ELR (cell line): ENCODE results near the gene CCDC57.
A peak's percentile ranks its signal among the peaks of the same experiment; 100 is the strongest.
"Not testable (repeated sequence)": the region's sequence is repeated elsewhere in the genome, so short reads cannot be mapped to it uniquely, and the experiment has no call there.

Experiments used
- DNase-seq: peaks from one replicate; pipeline ENCODE4 v3.0.0-alpha.2; 2015; ENCODE audit warnings: low read depth

Gene CCDC57

DNA sequence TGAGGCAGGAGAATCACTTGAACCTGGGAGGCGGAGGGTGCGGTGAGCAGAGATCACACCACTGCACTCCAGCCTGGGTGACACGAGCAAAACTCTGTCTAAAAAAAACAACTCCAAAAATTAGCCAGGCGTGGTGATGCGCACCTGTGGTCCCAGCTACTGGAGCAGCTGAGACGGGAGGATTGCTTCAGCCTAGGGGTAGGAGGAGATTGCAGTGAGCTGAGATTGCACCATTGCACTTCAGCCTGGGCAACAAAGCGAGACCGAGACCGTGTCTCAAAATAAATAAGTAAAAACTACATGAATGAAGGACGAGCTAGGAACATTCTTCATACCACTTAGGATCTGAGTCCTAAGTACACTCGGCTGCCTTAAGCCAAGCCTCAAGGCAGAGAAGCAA, 35.4 kb downstream of the CCDC57 start:
- no peak for DNase-seq

DNA sequence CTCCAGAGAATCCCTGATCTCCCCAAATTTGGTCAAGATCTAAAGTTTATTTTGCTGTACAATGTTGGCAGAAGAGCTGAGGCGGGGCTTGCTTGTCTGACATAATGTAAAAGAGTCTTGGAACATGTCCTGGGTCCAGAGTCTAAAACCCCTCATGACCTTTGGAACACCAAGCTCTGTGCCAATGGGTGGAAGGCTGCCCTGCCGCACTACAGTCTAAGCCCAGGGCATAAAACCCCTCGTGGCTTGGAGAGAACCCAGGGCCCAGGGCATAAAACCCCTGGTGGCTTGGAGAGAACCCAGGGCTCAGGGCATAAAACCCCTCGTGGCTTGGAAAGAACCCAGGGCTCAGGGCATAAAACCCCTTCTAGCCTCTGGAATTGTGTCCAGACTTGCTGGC, 36.7 kb downstream of the CCDC57 start:
- no peak for DNase-seq

DNA sequence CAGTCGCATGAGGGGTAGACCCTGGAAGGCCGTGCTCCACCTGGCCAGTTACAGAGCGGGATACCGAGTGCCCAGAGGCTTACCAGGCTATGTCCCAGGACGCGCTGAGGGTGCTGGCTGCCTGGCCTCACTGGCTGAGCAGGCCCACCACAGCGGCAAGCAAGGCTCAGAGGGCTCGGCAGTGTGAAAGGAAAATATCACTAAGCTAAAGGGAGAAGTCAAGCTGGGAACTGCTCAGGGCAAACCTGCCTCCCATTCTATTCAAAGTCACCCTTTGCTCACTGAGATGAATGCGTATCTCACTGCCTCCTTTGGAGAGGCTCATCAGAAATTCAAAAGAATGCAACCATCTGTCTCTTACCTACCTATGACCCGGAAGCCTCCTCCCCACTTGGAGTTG, 37.4 kb downstream of the CCDC57 start:
- no peak for DNase-seq

DNA sequence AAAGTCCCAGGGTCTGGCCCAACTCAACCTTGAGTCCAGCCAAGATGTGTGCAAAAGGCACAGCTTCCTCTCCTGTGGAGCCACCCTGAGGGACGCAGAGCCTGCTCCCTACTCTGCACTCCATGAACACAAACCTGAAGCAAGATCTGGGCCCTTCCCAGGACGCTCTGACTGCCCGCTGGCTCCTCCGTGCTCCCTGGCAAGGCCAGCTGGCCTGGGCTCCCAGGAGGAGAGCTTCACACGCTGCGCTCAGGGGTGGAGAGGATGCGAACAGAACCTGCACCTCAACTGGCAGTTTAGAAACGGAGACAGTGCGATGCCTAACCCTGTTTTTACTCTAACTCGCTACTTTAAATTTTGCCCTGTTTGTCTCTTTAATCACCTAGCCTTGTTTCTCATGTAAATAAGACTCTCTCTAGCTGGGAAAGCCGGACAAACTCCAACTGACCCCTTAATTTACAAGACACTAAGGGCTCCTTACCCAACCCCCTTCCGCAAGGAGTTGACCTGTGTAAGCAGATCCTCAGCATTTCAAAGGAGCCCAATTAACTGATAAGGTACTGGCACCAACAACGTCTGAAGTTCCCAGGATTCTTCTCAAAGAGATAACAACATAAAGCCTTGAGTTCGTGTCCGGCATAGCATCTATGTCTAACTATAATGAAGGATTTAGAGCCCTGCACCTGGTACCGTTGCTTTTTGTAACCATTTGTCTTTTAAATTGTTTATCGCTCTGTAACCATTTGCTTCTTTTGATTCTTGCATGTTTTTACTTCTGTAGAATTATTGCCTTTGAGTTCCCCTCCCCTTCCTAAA, 38.4 kb downstream of the CCDC57 start:
- DNase-seq, result not testable (repeated sequence)

DNA sequence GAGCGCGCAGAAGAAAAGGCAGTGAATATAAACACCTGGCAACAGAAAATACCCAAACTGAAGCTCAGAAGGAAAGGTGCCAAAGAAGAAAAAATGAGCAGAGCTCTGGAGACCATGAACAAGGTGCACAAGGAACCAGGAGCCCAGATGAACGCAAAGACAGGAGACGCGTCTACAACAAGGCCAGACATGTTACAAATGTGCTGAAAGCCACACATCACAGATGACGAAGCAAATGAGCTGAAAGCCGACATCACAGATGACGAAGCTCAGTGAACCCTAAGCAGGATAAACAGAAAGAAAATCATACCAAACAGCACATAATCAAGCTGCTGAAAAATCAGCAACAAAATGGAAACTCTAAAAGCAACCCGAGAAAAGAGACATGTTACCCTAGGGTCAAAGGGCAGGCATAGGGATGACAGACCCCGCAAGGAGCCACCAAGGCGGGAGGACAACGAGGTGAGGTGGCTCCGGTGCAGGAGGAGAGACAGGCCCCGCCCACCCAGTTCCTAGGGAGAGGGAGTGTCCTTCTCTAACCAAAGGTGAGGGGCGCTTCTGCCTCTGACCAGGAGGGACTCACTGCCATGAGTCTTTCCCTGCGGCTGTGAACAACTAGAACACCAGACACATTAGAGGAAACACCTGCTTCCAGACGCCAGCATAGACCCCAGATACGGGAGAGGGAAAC, 39.1 kb downstream of the CCDC57 start:
- DNase-seq, result no peak

DNA sequence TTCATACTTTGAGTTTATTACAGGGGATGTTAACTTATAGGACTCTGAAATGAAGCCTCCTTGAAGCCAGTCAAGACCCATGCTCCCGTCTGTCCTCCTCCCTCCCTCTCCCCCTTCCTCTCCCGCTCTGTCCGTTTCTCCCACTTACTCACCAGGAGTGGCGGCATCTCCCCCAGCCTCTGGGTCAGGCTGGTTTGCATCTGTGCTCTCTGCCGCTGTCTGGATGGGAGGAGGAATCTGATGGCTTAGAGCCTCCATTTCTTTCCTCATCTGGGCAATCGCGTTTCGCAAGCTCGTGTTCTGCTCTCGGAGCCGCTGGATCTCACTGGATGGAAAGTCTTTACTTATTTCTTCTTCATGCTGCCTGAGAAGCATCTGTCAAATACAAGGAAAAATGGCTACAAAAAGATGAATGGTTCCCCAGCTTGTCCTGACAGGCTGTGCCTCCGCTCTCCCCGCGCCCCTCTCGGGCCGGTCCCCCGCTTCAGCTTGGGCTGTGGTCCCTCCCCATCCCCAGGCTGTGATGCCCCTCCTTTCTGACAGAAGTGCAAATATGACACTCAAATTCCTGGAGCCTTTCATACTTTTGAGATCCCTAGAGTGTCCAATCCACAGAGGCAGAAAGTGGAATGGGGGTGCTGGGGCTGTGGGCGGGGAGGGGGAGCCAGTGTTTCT, 40.0 kb downstream of the CCDC57 start:
- no peak for DNase-seq

DNA sequence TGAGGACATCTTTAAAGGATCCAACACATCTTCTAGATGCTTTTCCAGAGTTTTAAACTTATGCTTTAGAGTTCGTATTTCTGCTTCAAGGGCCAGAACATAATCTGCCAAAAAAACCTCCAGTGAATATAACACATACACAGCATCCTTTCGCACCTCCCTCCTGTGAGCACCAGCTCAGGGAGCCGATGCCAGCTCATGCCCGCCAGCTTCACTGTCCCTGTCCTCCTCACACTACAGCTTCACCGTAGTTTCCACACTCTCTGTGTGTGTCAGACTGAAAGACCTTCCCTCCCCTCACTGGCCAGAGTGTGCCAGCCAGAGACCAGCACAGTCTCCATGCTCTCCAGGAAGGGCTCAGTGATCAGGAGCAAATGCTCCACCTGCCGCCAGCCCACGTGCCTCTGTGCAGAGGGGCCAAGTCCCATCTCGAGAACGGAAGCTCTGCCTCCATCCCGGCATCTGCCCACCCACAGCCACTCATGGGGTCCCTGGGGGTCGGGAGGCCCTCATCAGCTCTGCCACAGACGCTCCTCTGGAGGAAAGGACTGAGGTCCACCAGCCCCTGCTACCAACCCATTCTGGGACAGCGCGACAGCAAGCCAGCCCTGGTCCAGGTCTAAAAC, 40.8 kb downstream of the CCDC57 start:
- no peak for DNase-seq

DNA sequence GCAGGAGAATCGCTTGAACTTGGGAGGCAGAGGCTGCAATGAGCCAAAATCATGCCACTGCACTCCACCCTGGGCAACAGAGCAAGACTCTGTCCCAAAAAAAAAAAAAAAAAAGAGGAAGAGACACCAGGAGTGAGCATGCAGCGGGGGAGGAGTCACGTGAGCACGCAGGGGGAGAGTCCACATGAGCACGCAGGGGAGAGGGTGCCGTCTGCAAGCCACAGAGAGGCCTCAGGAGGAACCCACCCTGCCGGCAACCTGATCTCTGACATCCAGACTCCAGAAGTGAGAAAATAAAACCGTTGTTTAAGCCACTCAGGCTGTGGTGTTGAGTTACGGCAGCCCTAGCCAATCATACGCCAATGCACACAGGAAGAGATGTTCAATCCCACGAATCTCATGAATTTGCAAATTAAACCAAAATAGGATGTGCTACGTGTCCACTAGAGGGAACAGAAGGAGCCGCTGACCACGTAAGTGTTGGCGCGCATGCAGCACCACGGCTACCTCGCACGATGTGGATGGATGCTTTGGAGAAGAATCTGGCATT, 42.2 kb downstream of the CCDC57 start:
- no peak for DNase-seq

DNA sequence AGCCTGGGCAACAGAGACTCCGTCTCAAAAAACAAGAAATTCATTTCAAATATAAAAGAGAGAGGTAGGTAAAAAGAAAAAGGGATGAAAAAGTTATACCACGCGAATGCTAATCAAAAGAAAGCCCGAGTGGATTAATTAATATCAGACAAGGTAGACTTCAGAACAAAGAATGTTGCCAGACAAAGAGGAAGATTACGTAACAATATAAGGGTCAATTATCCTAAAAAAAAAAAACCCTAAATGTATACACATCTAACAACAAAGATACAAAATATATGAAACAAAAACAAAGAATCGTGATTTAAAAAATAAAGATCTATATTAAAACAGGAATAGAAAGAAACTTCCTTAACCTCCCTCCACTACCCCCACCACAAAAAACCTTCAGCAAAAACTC, 44.1 kb downstream of the CCDC57 start:
- DNase-seq, result no peak

DNA sequence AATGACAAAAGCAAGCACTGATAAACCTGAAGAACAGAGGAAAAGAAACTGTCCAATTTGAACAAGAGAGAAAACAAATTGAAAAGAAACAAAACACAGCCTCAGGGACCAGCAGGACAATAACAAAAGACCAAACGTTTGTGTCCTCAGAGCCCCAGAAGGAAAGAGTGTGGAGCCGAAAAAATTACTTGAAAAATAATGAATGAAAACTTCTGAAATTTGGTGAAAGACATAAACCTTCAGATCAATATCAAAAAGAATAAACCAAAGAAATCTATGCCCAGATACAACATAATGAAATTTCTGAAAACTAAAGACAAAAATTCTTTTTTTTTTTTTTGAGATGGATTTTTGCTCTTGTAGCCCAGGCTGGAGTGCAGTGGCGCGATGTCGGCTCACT, 45.6 kb downstream of the CCDC57 start:
- no peak for DNase-seq

DNA sequence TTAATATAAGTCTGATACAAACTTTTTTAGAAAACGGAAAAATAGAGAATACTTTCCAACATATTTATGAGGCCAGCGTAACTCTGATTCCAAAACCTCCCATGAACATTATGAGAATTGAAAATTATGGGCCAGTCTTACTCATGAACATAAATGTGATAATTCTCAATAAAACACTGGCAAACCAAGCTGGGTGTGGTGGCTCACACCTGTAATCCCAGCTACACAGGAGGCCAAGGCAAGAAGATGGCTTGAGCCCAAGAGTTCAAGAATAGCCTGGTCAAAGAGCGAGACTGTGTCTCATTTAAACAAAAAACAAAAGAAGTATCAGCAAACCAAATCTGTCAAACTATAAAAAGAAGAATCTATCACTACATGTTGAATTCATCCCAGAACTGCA, 47.8 kb downstream of the CCDC57 start:
- no peak for DNase-seq

DNA sequence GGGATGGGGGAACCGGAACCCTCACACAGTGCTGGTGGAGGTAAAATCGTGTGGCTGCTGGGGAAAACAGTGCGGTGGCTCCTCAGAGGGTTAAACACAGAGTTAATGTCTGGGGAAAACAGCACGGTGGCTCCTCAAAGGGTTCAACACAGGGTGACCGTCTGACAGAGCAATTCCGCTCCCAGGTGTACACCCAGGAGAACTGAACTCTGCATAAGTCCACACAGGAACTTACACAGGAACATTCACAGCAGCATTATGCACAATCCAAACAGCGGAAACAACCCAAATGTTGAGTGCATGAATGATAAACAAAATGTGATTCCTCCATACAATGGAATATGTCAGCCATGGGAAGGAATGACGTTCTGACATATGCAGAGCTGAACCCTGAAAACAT, 51.4 kb downstream of the CCDC57 start:
- no peak for DNase-seq

DNA sequence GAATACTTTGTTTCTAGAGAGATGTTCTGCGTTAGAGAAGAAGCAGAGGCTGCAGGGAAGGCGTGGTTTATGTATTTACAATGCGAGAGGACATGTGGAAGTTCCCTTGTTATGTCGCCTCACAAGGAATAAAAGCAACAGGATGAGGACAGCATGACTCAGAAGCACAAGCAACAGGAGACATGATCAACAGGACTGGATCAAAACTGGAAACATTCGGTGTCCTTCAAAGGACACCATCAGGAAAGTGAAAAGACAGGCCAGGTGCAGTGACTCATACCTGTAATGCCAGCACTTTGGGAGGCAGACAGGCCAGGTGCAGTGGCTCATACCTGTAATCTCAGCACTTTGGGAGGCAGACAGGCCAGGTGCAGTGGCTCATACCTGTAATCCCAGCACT, 52.6 kb downstream of the CCDC57 start:
- DNase-seq, result peak; percentile 50

DNA sequence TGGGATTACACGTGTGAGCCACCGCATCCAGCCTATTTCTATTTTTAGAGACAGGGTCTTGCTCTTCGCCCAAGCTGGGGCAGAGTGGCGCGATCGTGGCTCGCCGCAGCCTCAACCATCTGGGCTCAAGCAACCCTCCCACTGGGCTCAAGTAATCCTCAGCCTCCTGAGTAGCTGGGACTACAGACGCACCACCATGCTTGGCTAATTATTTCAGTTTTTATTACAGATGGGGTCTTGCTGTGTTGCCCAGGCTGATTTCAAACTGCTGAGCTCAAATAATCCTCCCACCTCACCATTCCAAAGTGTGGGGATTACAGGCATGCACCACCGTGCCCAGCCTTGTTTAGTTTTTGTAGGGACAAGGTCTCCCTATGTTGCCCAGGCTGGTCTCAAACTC, 53.8 kb downstream of the CCDC57 start:
- no peak for DNase-seq

DNA sequence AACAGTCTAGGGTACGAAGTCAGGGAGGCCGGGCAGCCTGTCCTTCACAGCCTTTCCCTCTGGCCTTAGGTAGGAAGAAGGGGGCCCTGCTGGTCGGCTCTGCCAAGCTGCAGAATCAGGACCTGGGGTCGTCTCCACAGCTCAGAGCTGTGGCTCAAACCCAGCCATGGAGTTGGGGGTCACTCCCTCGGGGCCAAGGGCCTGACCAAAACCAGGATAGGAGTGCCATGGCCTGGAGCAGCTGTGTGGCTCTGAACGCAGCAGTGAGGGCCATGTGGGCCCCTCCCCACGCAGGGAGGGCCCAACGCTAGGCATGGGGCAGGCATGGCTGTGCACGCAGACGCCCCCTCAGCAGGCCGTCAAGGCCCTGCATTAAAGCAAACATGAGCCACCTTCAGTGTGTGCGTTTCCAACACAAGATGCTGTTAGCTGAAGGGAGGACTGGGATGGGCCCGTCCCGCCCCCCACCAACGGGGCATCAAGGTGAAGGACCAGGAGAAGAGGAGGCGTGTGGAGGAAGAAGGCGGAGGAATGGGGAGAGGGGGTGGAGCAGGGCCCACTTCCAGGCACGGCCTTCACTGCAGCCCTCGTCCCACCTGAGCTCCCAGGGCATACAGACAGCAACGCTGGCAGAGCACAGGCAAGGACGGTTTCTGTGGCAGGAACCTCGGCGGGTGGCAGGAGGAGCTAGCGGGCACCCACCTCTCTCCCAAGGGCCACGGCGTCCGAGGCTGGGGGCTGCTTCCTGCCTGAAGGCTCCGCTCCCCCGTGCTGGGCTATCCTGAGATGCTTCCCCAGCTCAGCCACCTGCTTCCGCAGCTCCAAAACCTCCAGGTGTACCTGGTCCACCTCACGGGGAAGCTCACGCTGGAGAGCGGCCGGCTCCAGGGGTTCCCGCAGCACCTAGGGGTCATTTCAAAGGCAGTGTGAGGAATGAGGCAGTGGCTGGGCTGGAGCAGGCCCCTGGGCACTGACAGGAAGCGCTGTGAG, 55.3 kb downstream of the CCDC57 start:
- DNase-seq, result no peak

DNA sequence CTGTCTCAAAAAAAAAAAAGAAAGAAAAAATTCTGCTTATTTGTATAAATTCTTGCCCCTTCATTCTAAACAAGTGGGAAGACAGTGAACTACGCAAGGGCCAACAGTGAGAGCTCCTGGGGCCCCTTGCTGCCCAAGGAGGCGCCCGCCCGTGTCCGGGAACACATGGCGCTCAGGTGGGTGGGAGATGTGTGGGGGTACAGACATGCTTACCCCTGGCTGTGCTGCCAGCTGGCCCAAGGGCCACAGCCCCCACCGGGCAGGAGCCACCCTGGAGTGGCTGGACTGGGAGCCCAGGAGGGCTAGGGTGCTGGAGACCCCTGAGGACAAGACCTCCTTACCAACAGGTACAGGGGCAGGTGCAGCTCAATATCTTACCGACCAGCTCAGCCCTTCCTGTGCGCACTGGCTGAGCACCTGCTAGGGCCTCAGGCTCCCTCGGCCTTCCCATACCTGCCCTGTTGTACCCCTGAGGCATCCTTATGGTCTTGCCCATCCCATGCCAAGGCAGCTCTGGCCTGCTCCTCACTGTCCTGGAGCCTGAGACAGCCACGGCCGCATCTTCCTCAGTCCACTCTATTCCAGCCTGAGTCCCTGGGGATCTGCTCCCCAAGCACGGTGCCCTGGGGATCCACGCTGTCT, 56.2 kb downstream of the CCDC57 start:
- DNase-seq, result no peak

DNA sequence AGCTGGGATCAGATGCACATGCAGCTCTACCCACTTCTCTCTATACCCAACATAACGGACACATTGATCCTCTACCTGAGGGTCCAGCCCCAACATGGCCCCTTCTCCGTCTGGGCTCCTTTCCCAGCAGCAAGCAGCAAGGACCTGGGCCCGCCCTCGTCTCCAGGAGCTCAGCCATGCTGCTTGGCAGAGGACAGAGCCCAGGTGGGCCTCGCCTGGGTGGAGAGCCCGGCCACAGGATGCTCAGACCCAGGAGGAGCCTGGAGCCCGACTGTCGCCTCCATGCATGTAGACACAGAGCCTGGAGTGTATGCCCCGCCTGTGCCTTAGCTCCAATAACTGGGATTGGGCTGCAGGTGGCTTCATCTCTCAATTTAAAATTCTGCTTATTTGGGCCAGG, 57.0 kb downstream of the CCDC57 start:
- no peak for DNase-seq

DNA sequence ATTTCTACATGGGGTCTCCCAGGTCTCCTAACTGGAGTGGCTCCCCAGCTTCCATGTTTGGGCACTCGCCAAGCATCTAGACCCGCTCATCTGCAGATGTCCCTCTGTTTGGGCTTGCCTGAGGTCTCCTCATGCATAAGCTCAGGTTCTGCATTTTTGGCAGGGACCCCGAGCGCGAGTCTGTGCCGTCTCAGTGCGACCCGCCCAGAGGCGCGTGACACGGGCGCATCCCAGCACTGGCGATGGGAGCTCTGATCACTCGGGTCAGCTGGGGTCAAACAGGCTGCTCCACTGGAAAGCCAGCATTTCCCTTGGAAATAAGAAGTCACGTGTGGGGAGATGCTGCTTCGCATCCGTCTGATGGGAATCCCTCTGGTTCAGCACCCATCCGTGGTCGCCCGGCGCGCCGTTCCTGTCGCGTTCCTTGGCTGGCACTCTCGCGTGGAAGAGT, 57.7 kb downstream of the CCDC57 start:
- no peak for DNase-seq

DNA sequence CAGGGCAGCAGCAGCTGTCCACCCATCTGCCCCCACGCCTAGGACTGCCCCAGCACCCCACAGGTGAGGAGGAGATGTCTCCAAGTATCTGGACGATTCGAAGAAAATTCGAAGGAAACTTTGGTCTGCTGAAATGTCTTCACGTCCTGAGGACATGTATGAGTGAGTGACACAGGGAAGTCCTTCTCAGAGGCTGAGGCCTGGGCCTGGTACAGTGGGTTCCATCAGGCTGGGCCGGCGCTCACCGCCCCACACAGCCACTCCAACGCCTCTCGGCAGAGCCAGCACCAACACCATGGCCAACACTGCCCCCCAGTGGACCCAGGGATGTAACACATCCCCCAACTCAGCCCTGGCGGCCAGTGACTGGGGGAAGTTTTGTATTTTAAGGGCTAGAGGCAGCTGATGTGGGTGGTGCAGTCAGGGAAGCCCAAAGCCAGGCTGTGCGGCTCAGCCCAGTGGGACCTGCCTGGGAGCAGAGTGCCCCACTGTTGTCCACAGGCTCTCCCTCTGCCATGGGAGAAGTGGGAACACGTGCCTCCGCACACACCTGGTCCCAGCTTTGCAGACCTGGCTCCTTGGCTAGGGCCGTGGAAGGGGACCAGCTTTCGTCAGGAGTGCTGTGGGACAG, 58.8 kb downstream of the CCDC57 start:
- peak; percentile 78 for DNase-seq

DNA sequence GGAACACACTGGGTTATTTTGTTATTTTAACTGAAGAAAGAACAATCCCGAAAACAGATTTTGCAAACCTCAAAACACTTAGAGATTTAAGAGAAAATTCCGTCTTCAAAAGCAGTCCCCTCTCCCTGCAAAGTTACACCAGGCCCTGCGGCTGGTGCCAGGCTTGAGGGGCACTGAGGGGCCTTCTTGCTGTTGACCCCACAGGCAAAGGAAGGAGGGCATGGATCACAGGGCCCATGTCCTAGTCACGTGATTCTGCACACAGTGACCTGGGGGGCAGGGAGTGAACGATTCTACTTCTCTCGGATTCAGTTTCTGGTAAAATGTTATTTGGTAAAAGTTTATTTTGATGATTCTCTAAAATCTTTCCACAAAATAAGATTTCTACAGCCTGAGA, 59.3 kb downstream of the CCDC57 start:
- no peak for DNase-seq
